HL-60/S4 (cell line): ENCODE data around the gene C16orf54.
"Not testable (repeated sequence)": the region's sequence is repeated elsewhere in the genome, so short reads cannot be mapped to it uniquely, and the experiment has no call there.

Experiments used
- in situ Hi-C: fragments of 300-500 bp; cut with MboI; formaldehyde crosslinking; loops from 2 replicates; pipeline ENCODE4 v1.14.3; 2022; ENCODE audit warnings: low sequenced_read_pairs

Gene C16orf54

GRCh38 chr16:29743827-29744531 lies 1.8 kb downstream of the C16orf54 start:
- in situ Hi-C loops, result no loop called here

- in situ Hi-C loops, result no loop called here
Observed at GRCh38 chr16:29743475-29743826, 2.3 kb downstream of the C16orf54 start.

- in situ Hi-C loops, result no loop called here
Observed at GRCh38 chr16:29742683-29743275, 3.0 kb downstream of the C16orf54 start.

GRCh38 chr16:29740630-29741015 lies 5.2 kb downstream of the C16orf54 start:
- in situ Hi-C loops, result not testable (repeated sequence)

- in situ Hi-C loops, result not testable (repeated sequence)
Observed at GRCh38 chr16:29739927-29740629, 5.7 kb downstream of the C16orf54 start.

- in situ Hi-C loops, result no loop called here
Observed at GRCh38 chr16:29738514-29738913, 7.3 kb downstream of the C16orf54 start.

GRCh38 chr16:29737713-29738112 lies 8.1 kb downstream of the C16orf54 start:
- in situ Hi-C loops, result no loop called here

- in situ Hi-C loops, result no loop called here
Observed at GRCh38 chr16:29736764-29737163, 9.0 kb downstream of the C16orf54 start.

GRCh38 chr16:29736112-29736511 lies 9.7 kb downstream of the C16orf54 start:
- in situ Hi-C loops, result no loop called here

GRCh38 chr16:29734786-29735185 lies 11.0 kb downstream of the C16orf54 start:
- in situ Hi-C loops, result no loop called here

GRCh38 chr16:29731768-29732601 lies 13.8 kb downstream of the C16orf54 start:
- in situ Hi-C loops, result not testable (repeated sequence)

- in situ Hi-C loops, result no loop called here
Observed at GRCh38 chr16:29730649-29731048, 15.1 kb downstream of the C16orf54 start.

GRCh38 chr16:29729116-29729521 lies 16.7 kb downstream of the C16orf54 start:
- in situ Hi-C loops, result no loop called here

- in situ Hi-C loops, result no loop called here
Observed at GRCh38 chr16:29727452-29727851, 18.3 kb downstream of the C16orf54 start.

- in situ Hi-C loops, result no loop called here
Observed at GRCh38 chr16:29726845-29727377, 18.9 kb downstream of the C16orf54 start.

- in situ Hi-C loops, result not testable (repeated sequence)
Observed at GRCh38 chr16:29721167-29721879, 24.5 kb downstream of the C16orf54 start.

- in situ Hi-C loops, result no loop called here
Observed at GRCh38 chr16:29720703-29721102, 25.1 kb downstream of the C16orf54 start.

- in situ Hi-C loops, result no loop called here
Observed at GRCh38 chr16:29719063-29719462, 26.7 kb downstream of the C16orf54 start.

- in situ Hi-C loops, result no loop called here
Observed at GRCh38 chr16:29717113-29717512, 28.7 kb downstream of the C16orf54 start.

GRCh38 chr16:29714972-29715371 lies 30.8 kb downstream of the C16orf54 start:
- in situ Hi-C loops, result no loop called here
